ENCODE results near the gene TAAR6. TPM values are rescaled to one million over a fixed set of nuclear protein-coding genes. Genes with fewer than 3 reads are reported as not detected.

TAAR6 gene
- total RNA-seq, 1 donor from 2014 or later = not detected

DNA sequence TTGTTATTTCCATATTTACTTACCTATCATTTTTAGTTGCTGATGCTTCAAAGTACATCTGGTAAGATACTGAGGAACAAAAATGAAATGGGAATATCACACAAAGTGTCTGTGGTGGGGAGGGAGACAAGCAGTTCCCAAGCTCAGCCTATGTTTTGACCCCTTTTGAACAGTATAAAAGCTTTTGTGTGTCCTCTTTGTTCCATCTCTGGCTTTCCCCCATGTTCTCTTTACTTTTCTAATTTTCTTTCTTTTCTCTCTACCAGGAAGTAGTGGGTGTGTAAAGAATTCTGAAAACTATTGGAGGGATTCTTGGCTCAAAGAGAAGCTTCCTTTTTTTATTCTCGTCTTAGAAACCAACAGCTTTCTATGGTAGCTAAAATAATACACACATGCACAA, 46.6 kb downstream of the TAAR6 start:
- Mint-ChIP-seq H3K27ac (ENCODE audit: unreplicated experiment) (no peak overlapping the region), H3K4me1 (ENCODE audit: low read depth) (no peaks in the 10 kb centered on the region), H3K27me3 (ENCODE audit: low read depth) (peaks cover 17% of the 10 kb centered on the region), H3K9me3 (ENCODE audit: low read depth) (no peaks in the 10 kb centered on the region), H3K4me3 (ENCODE audit: unreplicated experiment) (no peak overlapping the region), H3K36me3 (ENCODE audit: low read depth) (no peaks in the 10 kb centered on the region)
- no peak for TF ChIP-seq CTCF (IDR thresholded peaks at IDR 0.05)
- DNase-seq (ENCODE audit: low spot score) = no peak

Other genes starting within 250 kb of the TAAR6 start
- 9.0 to 14.3 TPM (median 9.1 TPM) in 3 replicates for gene MOXD1, start 168.8 kb upstream of the TAAR6 start, total RNA-seq
- 58.2 to 69.3 TPM (median 66.5 TPM) in 3 replicates for gene STX7, start 57.2 kb upstream of the TAAR6 start, total RNA-seq
- gene TAAR9, start 32.0 kb upstream of the TAAR6 start, total RNA-seq = not detected in 3 replicates
- not detected in 3 replicates for gene TAAR8, start 17.6 kb upstream of the TAAR6 start, total RNA-seq
- gene TAAR5, start 19.4 kb downstream of the TAAR6 start, total RNA-seq = not detected in 3 replicates
- gene TAAR2, start 54.0 kb downstream of the TAAR6 start, total RNA-seq = not detected in 3 replicates
- not detected in 3 replicates for gene TAAR1, start 88.9 kb downstream of the TAAR6 start, total RNA-seq
- gene VNN1, start 143.7 kb downstream of the TAAR6 start, total RNA-seq = not detected in 3 replicates
- gene VNN2, start 187.6 kb downstream of the TAAR6 start, total RNA-seq = not detected in 3 replicates
- 2.4 to 6.2 TPM (median 2.7 TPM) in 3 replicates for gene SLC18B1, start 228.3 kb downstream of the TAAR6 start, total RNA-seq
- 804 to 1,052 TPM (median 810 TPM) in 3 replicates for gene RPS12, start 244.2 kb downstream of the TAAR6 start, total RNA-seq

Measured in chondrocyte (in vitro differentiated cells).